Endometrial microvascular endothelial cells (primary cell): Measurements from ENCODE around the gene ERGIC1. TPM values are rescaled to one million over a fixed set of nuclear protein-coding genes. Genes with fewer than 3 reads are reported as not detected.

Experiments
- in situ Hi-C: cut with HindIII; loops from 2 replicates; pipeline ENCODE4 v1.10.0; 2017; ENCODE audit warnings: low sequenced_read_pairs, low pct_unique_long_range_greater_than_20kb; ENCODE audit errors: inconsistent ontology term
- total RNA-seq: library from RNA; depleted of rRNA; stranded (reverse); fragments of >200 nt; gene quantifications from one replicate; pipeline ENCODE4 v1.2.3, GENCODE V29; 2015; ENCODE audit errors: inconsistent ontology term

ERGIC1 gene
- total RNA-seq, 1 donor from 2014 or later = 129 TPM

GRCh38 chr5:172820046-172820767 lies 13.8 kb upstream of the ERGIC1 start:
- in situ Hi-C loops = no loop called here

- in situ Hi-C loops = no loop called here
These were observed 12.6 kb upstream of the ERGIC1 start for GRCh38 chr5:172821340-172821985.

GRCh38 chr5:172823840-172824362 lies 10.2 kb upstream of the ERGIC1 start:
- in situ Hi-C loops = no loop called here

- in situ Hi-C loops = no loop called here
These were observed 8.3 kb upstream of the ERGIC1 start for GRCh38 chr5:172825610-172826204.

- in situ Hi-C loops = no loop called here
These were observed 6.2 kb upstream of the ERGIC1 start for GRCh38 chr5:172827841-172828240.

- in situ Hi-C loops = no loop called here
These were observed 5.1 kb upstream of the ERGIC1 start for GRCh38 chr5:172828911-172829431.

- in situ Hi-C loops = no loop called here
These were observed 3.7 kb upstream of the ERGIC1 start for GRCh38 chr5:172830275-172830799.

GRCh38 chr5:172830876-172831662 lies 3.0 kb upstream of the ERGIC1 start:
- in situ Hi-C loops = no loop called here

- in situ Hi-C loops = no loop called here
These were observed 1.4 kb upstream of the ERGIC1 start for GRCh38 chr5:172832383-172833315.

- in situ Hi-C loops = no loop called here
These were observed 722 bp upstream of the ERGIC1 start for GRCh38 chr5:172833372-172833685.

- in situ Hi-C loops = no loop called here
These were observed 601 bp downstream of the ERGIC1 start for GRCh38 chr5:172834415-172835289.

- in situ Hi-C loops = no loop called here
These were observed 1.4 kb downstream of the ERGIC1 start for GRCh38 chr5:172835290-172835993.

- in situ Hi-C loops = no loop called here
These were observed 1.9 kb downstream of the ERGIC1 start for GRCh38 chr5:172835994-172836356.

GRCh38 chr5:172837640-172838039 lies 3.6 kb downstream of the ERGIC1 start:
- in situ Hi-C loops = no loop called here

- in situ Hi-C loops = no loop called here
These were observed 4.3 kb downstream of the ERGIC1 start for GRCh38 chr5:172838151-172838875.
